IPS-18a (cell line): ENCODE results near the gene SPATS2L.

ENCODE experiments used
- H3K27ac ChIP-seq: one replicate; pipeline ENCODE4 v1.5.1; 2013; ENCODE audit warnings: low read length
- H3K27me3 ChIP-seq: one replicate; pipeline ENCODE4 v1.6.1; 2013; ENCODE audit warnings: mild to moderate bottlenecking, low read length; ENCODE audit not compliant: control insufficient read depth, insufficient read depth
- H3K36me3 ChIP-seq: one replicate; pipeline ENCODE4 v1.6.1; 2013; ENCODE audit warnings: low read depth, low read length; ENCODE audit not compliant: control insufficient read depth
- H3K4me1 ChIP-seq: one replicate; pipeline ENCODE4 v1.6.1; 2013; ENCODE audit warnings: low read depth, low read length; ENCODE audit not compliant: control insufficient read depth
- H3K4me3 ChIP-seq: one replicate; pipeline ENCODE4 v1.5.1; 2013; ENCODE audit warnings: low read length
- H3K9ac ChIP-seq: one replicate; pipeline ENCODE4 v1.6.1; 2013; ENCODE audit warnings: mild to moderate bottlenecking, low read length, moderate library complexity
- H3K9me3 ChIP-seq: one replicate; pipeline ENCODE4 v1.6.1; 2013; ENCODE audit warnings: low read depth, low read length; ENCODE audit not compliant: control insufficient read depth

SPATS2L gene

DNA sequence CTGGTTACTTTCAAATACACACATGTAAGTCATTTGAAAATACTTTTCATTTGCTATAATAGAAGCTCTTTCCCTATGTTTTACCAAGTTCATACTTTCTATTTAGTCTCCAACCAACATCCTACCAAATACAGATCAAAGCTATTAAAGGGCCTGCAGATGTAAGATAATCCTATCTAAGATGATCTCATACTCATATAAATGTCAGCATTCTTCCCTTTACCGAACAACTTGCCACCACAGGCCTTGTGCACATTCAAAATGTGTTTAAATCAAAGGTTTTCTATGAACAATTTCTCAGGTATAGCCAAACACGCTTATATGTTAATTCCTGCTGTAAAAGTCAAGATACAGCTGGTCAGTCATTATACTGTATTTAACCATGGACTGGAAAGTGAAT lies 180.0 kb downstream of the SPATS2L start:
- H3K4me1 ChIP-seq = peaks cover 2% of the 10 kb centered on the region
- no peaks in the 10 kb centered on the region for H3K27me3 ChIP-seq
- H3K9me3 ChIP-seq = no peaks in the 10 kb centered on the region
- H3K9ac ChIP-seq = no peak overlapping the region
- no peak overlapping the region for H3K4me3 ChIP-seq
- H3K27ac ChIP-seq = no peak overlapping the region
- H3K36me3 ChIP-seq = no peaks in the 10 kb centered on the region

DNA sequence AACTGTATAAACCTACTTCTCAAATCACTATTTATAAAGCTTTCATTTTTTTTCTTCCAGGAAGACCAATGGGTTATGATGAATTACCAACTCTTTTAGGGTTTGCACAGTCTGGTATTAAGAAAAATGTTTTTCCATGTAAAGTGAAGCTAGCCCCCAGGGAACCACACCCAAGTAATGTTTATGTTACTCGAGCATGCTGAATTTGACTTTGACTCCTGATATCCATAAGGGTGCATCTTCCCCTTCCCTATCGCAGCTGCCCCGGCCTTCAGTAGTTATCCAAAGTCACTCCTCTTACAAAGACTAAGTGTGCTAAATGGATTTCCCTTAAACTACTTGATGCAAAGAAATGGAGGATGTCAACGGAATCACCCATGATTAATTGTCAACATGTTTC lies 181.7 kb downstream of the SPATS2L start:
- H3K36me3 ChIP-seq = no peaks in the 10 kb centered on the region
- no peak overlapping the region for H3K27ac ChIP-seq
- no peaks in the 10 kb centered on the region for H3K9me3 ChIP-seq
- H3K4me1 ChIP-seq = peaks cover 2% of the 10 kb centered on the region
- no peak overlapping the region for H3K9ac ChIP-seq
- H3K4me3 ChIP-seq = no peak overlapping the region
- H3K27me3 ChIP-seq = no peaks in the 10 kb centered on the region

DNA sequence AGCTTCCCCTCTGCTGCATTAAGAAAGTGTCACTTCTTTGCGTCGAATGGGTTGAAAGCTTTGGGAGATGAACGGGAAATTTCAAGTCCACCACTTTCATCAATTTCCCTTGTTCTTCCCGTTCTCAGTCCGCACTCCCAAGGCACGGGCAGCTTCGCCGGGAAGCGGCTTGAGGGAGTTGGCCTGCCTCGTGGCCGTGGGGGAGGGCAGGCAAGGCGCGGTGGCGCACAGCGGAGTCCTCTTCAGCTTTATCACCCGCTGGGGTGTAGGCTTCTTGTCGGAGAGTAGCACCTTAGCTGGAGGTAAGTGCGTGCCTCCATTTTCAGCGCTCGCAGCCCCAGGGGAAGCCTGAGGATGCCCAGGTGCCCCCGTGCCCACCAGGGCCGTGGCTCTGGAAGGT lies 183.5 kb downstream of the SPATS2L start:
- Histone ChIP-seq H3K4me3 (no peak overlapping the region), H3K9me3 (no peaks in the 10 kb centered on the region), H3K4me1 (no peaks in the 10 kb centered on the region), H3K9ac (no peak overlapping the region), H3K27me3 (no peaks in the 10 kb centered on the region), H3K27ac (no peak overlapping the region), H3K36me3 (no peaks in the 10 kb centered on the region)

DNA sequence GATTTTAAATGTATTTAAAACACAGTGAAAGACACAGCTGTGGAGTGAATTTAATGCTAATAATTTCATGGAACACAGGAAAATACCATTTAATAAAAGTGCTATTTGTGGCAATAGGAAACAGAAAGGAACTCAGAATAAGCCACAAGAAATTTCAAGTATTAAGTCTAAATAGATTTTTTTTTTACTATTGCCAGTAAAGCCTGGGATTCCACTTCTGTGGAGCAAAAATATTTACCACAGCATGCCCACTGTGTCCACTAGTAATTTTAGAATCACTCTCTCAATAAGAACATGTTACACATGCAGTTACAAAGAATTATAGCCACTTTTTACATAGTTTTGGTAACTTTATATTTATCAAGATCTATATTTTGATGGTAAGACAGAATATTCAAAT lies 186.2 kb downstream of the SPATS2L start:
- H3K36me3 ChIP-seq = no peaks in the 10 kb centered on the region
- no peaks in the 10 kb centered on the region for H3K9me3 ChIP-seq

DNA sequence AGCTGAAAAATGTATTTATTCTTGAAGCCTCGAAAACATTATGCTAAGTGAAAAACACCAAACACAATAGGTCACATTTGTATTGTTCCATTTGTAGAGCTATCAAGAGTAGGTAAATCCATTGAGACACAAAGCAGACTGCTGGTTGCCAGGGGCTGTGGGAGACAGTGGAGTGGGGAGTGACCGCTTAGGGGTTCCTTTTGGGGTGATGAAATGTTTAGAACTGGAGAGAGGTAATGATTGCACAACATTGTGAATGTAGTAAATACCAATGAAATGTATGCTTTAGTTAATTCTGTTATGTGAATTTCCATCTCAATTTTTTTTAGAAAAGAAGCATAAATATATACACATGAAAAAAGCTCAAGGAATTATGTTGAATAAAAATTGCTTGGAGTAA lies 187.6 kb downstream of the SPATS2L start:
- H3K9me3 ChIP-seq = no peaks in the 10 kb centered on the region
- H3K36me3 ChIP-seq = no peaks in the 10 kb centered on the region
- no peak overlapping the region for H3K4me3 ChIP-seq
- no peaks in the 10 kb centered on the region for H3K4me1 ChIP-seq
- no peak overlapping the region for H3K27ac ChIP-seq
- no peaks in the 10 kb centered on the region for H3K27me3 ChIP-seq
- no peak overlapping the region for H3K9ac ChIP-seq

More for the DNA sequence above, 186.2 kb downstream of the SPATS2L start:
- H3K4me3 ChIP-seq = no peak overlapping the region
- H3K9ac ChIP-seq = no peak overlapping the region
- H3K4me1 ChIP-seq = no peaks in the 10 kb centered on the region
- no peaks in the 10 kb centered on the region for H3K27me3 ChIP-seq
- H3K27ac ChIP-seq = no peak overlapping the region

DNA sequence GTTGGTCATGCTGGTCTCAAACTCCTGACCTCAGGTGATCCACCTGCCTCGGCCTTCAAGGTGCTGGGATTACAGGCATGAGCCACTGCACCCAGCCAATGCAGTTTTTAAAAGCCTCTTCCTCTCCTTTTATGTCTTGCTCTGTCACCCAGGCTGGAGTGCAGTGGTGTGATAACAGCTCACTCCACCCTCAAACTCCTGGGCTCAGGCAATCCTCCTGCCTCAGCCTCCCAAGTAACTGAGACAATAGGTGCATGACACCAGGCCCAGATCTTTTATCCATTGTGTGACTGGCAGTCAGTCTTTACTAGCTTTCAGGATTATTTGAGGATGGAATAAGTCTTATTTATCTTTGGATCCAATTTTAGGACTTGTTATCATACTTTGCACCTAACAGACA lies 190.2 kb downstream of the SPATS2L start:
- no peaks in the 10 kb centered on the region for H3K4me1 ChIP-seq
- no peak overlapping the region for H3K4me3 ChIP-seq
- no peaks in the 10 kb centered on the region for H3K36me3 ChIP-seq

DNA sequence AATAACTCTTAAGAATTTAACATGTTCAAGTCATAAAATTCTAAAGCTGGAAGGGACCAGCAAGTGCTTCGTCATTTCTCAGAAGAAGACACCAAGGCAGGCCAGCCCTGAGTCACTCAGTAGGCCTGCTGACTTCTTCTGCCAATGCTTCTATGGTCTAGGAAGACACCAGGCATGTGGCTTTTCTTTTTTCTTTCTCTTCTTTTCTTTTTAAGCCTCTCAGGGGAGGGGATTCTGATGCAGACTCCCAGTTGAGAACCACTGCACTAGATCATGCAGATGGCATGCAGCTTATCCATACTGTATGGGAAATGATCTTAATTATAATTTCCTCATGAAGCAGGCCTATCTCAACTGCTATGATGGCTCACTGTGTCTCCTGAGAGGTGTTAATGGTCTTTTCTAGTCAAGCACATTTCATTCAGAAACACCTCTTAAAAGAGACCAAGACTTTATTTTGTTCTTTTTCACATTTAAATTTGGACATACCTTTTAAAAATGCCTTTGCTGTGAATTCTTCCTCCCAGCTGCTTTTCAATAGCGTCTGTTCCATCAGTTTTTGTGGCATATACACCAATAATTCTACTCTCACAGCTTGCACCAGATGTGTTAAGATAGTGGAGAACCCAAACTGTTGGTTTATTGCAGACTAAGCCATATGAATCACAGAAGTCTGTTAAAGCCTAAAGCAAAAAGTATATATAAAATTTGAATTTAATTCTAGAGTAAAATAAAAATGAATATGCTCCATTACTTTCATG lies 192.1 kb downstream of the SPATS2L start:
- H3K9me3 ChIP-seq = no peaks in the 10 kb centered on the region
- H3K4me3 ChIP-seq = no peak overlapping the region
- no peaks in the 10 kb centered on the region for H3K27me3 ChIP-seq
- H3K27ac ChIP-seq = no peak overlapping the region
- no peaks in the 10 kb centered on the region for H3K4me1 ChIP-seq
- no peaks in the 10 kb centered on the region for H3K36me3 ChIP-seq
- no peak overlapping the region for H3K9ac ChIP-seq

More for the DNA sequence above, 190.2 kb downstream of the SPATS2L start:
- no peaks in the 10 kb centered on the region for H3K27me3 ChIP-seq
- H3K9me3 ChIP-seq = no peaks in the 10 kb centered on the region
- no peak overlapping the region for H3K27ac ChIP-seq
- no peak overlapping the region for H3K9ac ChIP-seq

DNA sequence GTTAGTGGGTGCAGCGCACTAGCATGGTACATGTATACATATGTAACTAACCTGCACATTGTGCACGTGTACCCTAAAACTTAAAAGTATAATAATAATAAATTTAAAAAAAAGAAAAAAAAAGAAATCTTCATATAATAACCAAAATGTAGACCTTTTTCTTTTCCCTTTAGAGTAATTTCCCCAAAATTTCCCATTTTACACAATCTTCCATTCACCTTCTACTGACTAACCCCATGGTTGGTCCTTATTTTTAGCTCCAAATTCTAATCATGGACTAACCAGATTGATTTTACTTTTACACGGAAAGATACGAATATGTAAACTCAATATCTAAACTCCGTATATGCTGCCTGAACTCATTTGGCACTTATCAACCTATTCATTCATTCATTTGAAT lies 195.7 kb downstream of the SPATS2L start:
- Histone ChIP-seq H3K4me1 (no peaks in the 10 kb centered on the region), H3K4me3 (no peak overlapping the region), H3K9ac (no peak overlapping the region), H3K36me3 (no peaks in the 10 kb centered on the region), H3K27me3 (no peaks in the 10 kb centered on the region), H3K27ac (no peak overlapping the region), H3K9me3 (no peaks in the 10 kb centered on the region)

DNA sequence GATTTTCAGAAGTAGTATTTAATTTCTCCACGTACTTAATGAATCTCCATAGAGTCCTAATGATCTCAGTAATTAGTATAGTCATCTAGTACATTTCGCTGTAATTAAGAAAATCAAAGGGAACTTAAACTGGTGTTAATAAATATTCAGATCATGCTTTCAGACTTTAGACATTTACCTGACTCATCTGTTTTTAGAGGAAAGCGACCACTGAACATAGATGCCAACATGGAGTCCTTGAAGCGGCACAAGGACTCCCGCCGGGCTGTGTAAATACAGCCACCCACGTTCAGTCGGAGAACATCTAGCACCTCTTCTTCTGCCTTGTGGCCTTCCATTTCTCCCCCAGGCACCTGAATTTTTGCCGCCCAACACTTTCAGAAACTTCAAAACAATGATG lies 200.2 kb downstream of the SPATS2L start:
- Histone ChIP-seq H3K27ac (no peak overlapping the region), H3K4me1 (peaks cover 4% of the 10 kb centered on the region), H3K27me3 (no peaks in the 10 kb centered on the region), H3K4me3 (no peak overlapping the region), H3K9ac (no peak overlapping the region), H3K36me3 (no peaks in the 10 kb centered on the region), H3K9me3 (no peaks in the 10 kb centered on the region)

DNA sequence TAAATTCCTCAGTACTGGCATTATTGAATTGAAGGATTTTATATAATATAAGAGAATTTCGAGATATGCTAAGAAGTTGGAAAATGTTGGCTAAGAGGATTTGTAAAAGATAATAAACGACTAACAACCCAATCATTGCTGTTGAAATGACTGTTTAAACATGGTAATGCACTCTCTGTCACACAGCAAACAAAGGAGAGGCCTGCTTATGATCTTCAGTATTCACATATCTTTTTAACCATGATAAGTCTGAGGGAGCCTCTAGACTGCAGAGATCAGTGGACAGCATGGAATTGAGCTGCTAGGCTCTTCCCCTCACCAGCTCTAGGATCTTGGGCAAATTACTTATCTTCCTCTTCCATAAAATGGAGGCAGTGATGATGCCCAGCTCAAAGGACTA lies 200.7 kb downstream of the SPATS2L start:
- Histone ChIP-seq H3K27ac (no peak overlapping the region), H3K27me3 (no peaks in the 10 kb centered on the region), H3K4me3 (no peak overlapping the region), H3K9me3 (no peaks in the 10 kb centered on the region), H3K4me1 (peaks cover 4% of the 10 kb centered on the region), H3K9ac (no peak overlapping the region), H3K36me3 (no peaks in the 10 kb centered on the region)

DNA sequence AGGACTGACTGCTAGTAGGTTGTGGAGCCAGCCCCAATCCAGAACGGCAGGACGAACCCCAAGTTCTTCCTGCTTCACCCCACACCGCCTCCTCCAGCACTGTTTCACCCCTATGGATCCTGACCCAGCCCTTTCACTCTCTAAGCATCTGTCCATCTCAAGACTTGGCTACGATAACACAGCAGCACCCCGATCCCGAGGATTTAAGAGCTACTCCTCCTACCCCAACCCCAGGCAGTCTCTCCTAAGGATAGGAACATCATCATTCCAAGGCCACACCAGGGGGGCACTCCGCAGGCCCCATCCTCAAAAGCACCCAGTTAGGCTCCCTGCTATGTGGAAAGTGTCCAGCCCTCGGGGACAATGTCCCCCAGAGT lies 202.7 kb downstream of the SPATS2L start:
- Histone ChIP-seq H3K4me3 (peak overlapping the region; percentile 71), H3K36me3 (no peaks in the 10 kb centered on the region), H3K9ac (peak overlapping the region; percentile 66), H3K4me1 (peaks cover 4% of the 10 kb centered on the region), H3K27ac (no peak overlapping the region), H3K27me3 (no peaks in the 10 kb centered on the region), H3K9me3 (no peaks in the 10 kb centered on the region)

DNA sequence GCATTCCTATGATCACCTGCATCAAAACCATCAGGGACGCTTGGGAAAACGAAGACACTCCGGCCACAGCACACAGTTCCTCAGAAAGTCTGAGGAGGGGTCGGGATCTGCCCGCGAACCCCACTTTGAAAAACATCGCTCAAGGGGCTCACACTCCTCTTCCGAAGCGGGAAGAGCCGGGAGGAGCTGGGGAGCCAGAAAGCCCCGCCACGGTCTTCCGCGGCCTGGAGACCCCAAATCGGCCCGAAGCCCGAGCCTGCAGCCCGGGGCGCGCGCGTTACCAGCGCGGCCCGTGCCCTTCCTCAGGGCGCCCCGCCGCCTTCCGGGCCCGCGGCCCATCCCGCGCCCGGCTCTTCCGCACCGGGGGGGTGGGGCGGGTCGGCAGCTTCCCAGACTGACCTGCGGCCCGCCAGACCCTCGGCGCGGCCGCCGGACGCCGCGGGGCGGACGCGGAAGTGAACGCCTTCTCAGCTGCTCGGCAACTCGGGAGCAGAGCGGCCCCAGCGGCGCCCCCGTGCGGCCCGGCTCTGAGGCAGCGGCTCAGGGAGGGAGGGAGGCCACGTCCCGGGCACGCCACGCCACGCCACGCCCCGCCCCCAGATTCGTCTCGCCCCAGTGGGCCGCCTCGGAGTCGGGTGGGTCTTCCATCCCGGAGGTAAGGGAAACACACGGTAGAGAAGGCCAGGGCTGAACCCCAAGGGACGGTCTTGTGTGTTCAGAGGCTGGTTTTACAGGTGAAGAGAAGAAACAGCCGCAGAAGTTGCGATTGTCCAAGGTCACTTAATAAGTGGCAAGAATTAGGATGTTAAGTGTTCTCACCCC lies 203.3 kb downstream of the SPATS2L start, which contains the start of gene KCTD18:
Gene KCTD18, minus strand, starts transcription at position 457 of the 822 bp plus-strand sequence. CDS start 3,052 bp downstream, outside the sequence.
- no peaks in the 10 kb centered on the region for H3K9me3 ChIP-seq
- peaks cover 4% of the 10 kb centered on the region for H3K4me1 ChIP-seq
- H3K36me3 ChIP-seq = no peaks in the 10 kb centered on the region
- H3K9ac ChIP-seq = peak within 1 kb of the TSS; percentile 66
- H3K4me3 ChIP-seq = peak within 1 kb of the TSS; percentile 71
- no peaks in the 10 kb centered on the region for H3K27me3 ChIP-seq
- H3K27ac ChIP-seq = no peak within 1 kb of the TSS
